OCI-LY3 (cell line): Measurements from ENCODE around the gene TMEM266.

Experiments used
- H2AFZ ChIP-seq: fragments of 200-600, 300-600 bp; shearing (Covaris generic); 2 replicates; pipeline ENCODE4 v1.6.0; 2014; ENCODE audit warnings: antibody characterized with exemption, low read depth, low read length
- H3K27ac ChIP-seq: fragments of 200-600, 300-600 bp; sonication (generic); 2 replicates; pipeline ENCODE4 v1.5.1; 2014; ENCODE audit warnings: mild to moderate bottlenecking, low read length, moderate library complexity, mixed read lengths
- H3K27me3 ChIP-seq: fragments of 200-600, 300-600 bp; sonication (generic); 2 replicates; pipeline ENCODE4 v1.6.1; 2014; ENCODE audit warnings: low read depth, low read length, mixed read lengths
- H3K36me3 ChIP-seq: fragments of 200-600, 300-600 bp; sonication (generic); replicated peaks from 2 replicates; pipeline ENCODE3; 2014; ENCODE audit warnings: low read depth, low read length, mixed read lengths
- H3K4me1 ChIP-seq: fragments of 300-600, 200-600 bp; sonication (generic); 2 replicates; pipeline ENCODE4 v1.6.1; 2014; ENCODE audit warnings: low read length, mixed read lengths
- H3K4me2 ChIP-seq: fragments of 200-600, 300-600 bp; sonication (generic); 2 replicates; pipeline ENCODE4 v1.6.1; 2014; ENCODE audit warnings: low read length, mixed read lengths
- H3K4me3 ChIP-seq: fragments of 300-600, 200-600 bp; sonication (generic); 2 replicates; pipeline ENCODE4 v1.5.1; 2014; ENCODE audit warnings: antibody characterized with exemption, mild to moderate bottlenecking, low read length, moderate library complexity
- H3K79me2 ChIP-seq: fragments of 300-600, 200-600 bp; shearing (Covaris generic); 2 replicates; pipeline ENCODE4 v1.6.1; 2014; ENCODE audit warnings: mild to moderate bottlenecking, low read length, mixed read lengths
- H3K9ac ChIP-seq: fragments of 300-600, 200-600 bp; shearing (Covaris generic); 2 replicates; pipeline ENCODE4 v1.6.0; 2014; ENCODE audit warnings: mild to moderate bottlenecking, low read length, moderate library complexity
- H3K9me3 ChIP-seq: fragments of 200-600, 300-600 bp; shearing (Covaris generic); 2 replicates; pipeline ENCODE4 v1.6.1; 2014; ENCODE audit warnings: low read length, mixed read lengths; ENCODE audit not compliant: insufficient read depth
- H4K20me1 ChIP-seq: fragments of 200-600, 300-600 bp; sonication (generic); 2 replicates; pipeline ENCODE4 v1.6.1; 2016; ENCODE audit warnings: low read length, mixed read lengths; ENCODE audit not compliant: insufficient read depth
- CTCF ChIP-seq: fragments of 200-600, 300-600 bp; sonication (generic); IDR thresholded peaks from 2 replicates; pipeline ENCODE4 v1.5.1; 2014; ENCODE audit warnings: antibody characterized with exemption, low read length, low read depth
- EZH2phosphoT487 ChIP-seq: fragments of 200-600 bp; shearing (Covaris generic); IDR thresholded peaks from 2 replicates; pipeline ENCODE4 v1.6.1; 2018; ENCODE audit warnings: antibody characterized with exemption, mixed run types, low read depth

The TMEM266 gene

GRCh38 chr15:76168237-76168984 is 108.6 kb downstream of the TMEM266 start:
- H3K27me3 ChIP-seq, result peaks cover 3% of the 10 kb centered on the region; the same call in 1 of the 2 replicates
- no peak overlapping the region for H3K9ac ChIP-seq
- H4K20me1 ChIP-seq, result no peaks in the 10 kb centered on the region
- no peak overlapping the region for H3K4me3 ChIP-seq
- no peaks in the 10 kb centered on the region for H3K36me3 ChIP-seq
- H3K27ac ChIP-seq, result no peak overlapping the region
- H3K79me2 ChIP-seq, result no peaks in the 10 kb centered on the region
- no peaks in the 10 kb centered on the region for H3K9me3 ChIP-seq
- peak overlapping the region; percentile 83 for H2AFZ ChIP-seq
- peak overlapping the region; percentile 38 for H3K4me2 ChIP-seq
- TF ChIP-seq CTCF (no peak), EZH2phosphoT487 (no peak)
- H3K4me1 ChIP-seq, result peaks cover 5% of the 10 kb centered on the region; the same call in 1 of the 2 replicates

GRCh38 chr15:76169018-76169417 is 109.2 kb downstream of the TMEM266 start:
- Histone ChIP-seq H3K27ac (no peak overlapping the region), H3K27me3 (peaks cover 3% of the 10 kb centered on the region; the same call in 1 of the 2 replicates), H4K20me1 (no peaks in the 10 kb centered on the region), H3K36me3 (no peaks in the 10 kb centered on the region), H3K4me1 (peaks cover 5% of the 10 kb centered on the region; the same call in 1 of the 2 replicates), H3K4me2 (peak overlapping the region; percentile 38), H3K9ac (no peak overlapping the region), H3K79me2 (no peaks in the 10 kb centered on the region), H3K4me3 (no peak overlapping the region), H3K9me3 (no peaks in the 10 kb centered on the region), H2AFZ (peak overlapping the region; percentile 83)
- TF ChIP-seq EZH2phosphoT487 (no peak), CTCF (no peak)

GRCh38 chr15:76169911-76170800 is 110.4 kb downstream of the TMEM266 start:
- Histone ChIP-seq H3K9ac (no peak overlapping the region), H3K27ac (no peak overlapping the region)

More at GRCh38 chr15:76169911-76170800, 110.4 kb downstream of the TMEM266 start:
- H3K36me3 ChIP-seq, result no peaks in the 10 kb centered on the region
- H3K4me2 ChIP-seq, result no peak overlapping the region
- peaks cover under 1% of the 10 kb centered on the region; the same call in 1 of the 2 replicates for H3K27me3 ChIP-seq
- no peaks in the 10 kb centered on the region for H3K79me2 ChIP-seq
- no peak overlapping the region for H3K4me3 ChIP-seq
- no peaks in the 10 kb centered on the region for H4K20me1 ChIP-seq
- no peak for TF ChIP-seq EZH2phosphoT487
- no peak for TF ChIP-seq CTCF
- no peaks in the 10 kb centered on the region for H3K9me3 ChIP-seq
- peaks cover 5% of the 10 kb centered on the region; the same call in 1 of the 2 replicates for H3K4me1 ChIP-seq
- H2AFZ ChIP-seq, result no peak overlapping the region
